PC-3 (cell line): ENCODE measurements around the gene SELENOK. TPM values are rescaled to one million over a fixed set of nuclear protein-coding genes. Genes with fewer than 3 reads are reported as not detected.

Experiments used
- ATAC-seq: fragments of 200-7000 bp; cut with Tn5 transposase; 2 replicates; pipeline ENCODE4 v1.9.1; 2020; ENCODE audit warnings: mild to moderate bottlenecking, moderate library complexity
- BruUV-seq: library from RNA; stranded (reverse); fragments of 400-500 nt; replicated peaks from 2 replicates; lab custom pipeline; 2021; lab: Mats Ljungman, UMichigan
- CTCF ChIA-PET: fragments of 300-600 bp; sonication (Branson Sonifier 250); formaldehyde crosslinking; loops from one replicate; lab custom pipeline; 2022; ENCODE audit warnings: antibody characterized with exemption; lab: Charles Lee
- POLR2A ChIA-PET: fragments of 300-600 bp; sonication (Branson Sonifier 250); formaldehyde crosslinking; loops from one replicate; lab custom pipeline; 2022; ENCODE audit warnings: antibody characterized with exemption; ENCODE audit not compliant: unreplicated experiment; lab: Charles Lee
- DNase-seq: peaks from one replicate; pipeline ENCODE4 v3.0.0-alpha.2; 2015
- H2AFZ ChIP-seq: fragments of 300-600 bp; sonication (generic); 2 replicates; pipeline ENCODE4 v1.6.0; 2016; ENCODE audit warnings: antibody characterized with exemption, low read length
- H3F3A ChIP-seq: fragments of 300-600 bp; sonication (generic); one replicate; pipeline ENCODE4 v1.6.0; 2017; ENCODE audit warnings: antibody characterized with exemption, low read length, control low read depth, mild to moderate bottlenecking; ENCODE audit not compliant: unreplicated experiment
- H3K27ac ChIP-seq: fragments of 300-600 bp; sonication (generic); 2 replicates; pipeline ENCODE4 v1.5.1; 2016; ENCODE audit warnings: mild to moderate bottlenecking, low read length
- H3K27me3 ChIP-seq: fragments of 300-600 bp; sonication (generic); 2 replicates; pipeline ENCODE4 v1.6.1; 2016; ENCODE audit warnings: low read length, mixed read lengths
- H3K36me3 ChIP-seq: fragments of 300-600 bp; sonication (generic); 2 replicates; pipeline ENCODE4 v1.6.1; 2016; ENCODE audit warnings: low read depth, mixed run types, low read length, mixed read lengths
- H3K4me1 ChIP-seq: fragments of 300-600 bp; sonication (generic); 2 replicates; pipeline ENCODE4 v1.5.1; 2016; ENCODE audit warnings: low read length; ENCODE audit not compliant: insufficient read depth
- H3K4me2 ChIP-seq: fragments of 300-600 bp; sonication (generic); 2 replicates; pipeline ENCODE4 v1.6.0; 2016; ENCODE audit warnings: low read length
- H3K4me3 ChIP-seq: fragments of 300-600 bp; sonication (generic); 2 replicates; pipeline ENCODE4 v1.5.1; 2016; ENCODE audit warnings: mild to moderate bottlenecking, low read length, mixed read lengths
- H3K79me2 ChIP-seq: fragments of 300-600 bp; sonication (generic); 2 replicates; pipeline ENCODE4 v1.6.1; 2017; ENCODE audit warnings: low read length, mixed read lengths
- H3K9ac ChIP-seq: fragments of 300-600 bp; sonication (generic); 2 replicates; pipeline ENCODE4 v1.6.0; 2016; ENCODE audit warnings: mild to moderate bottlenecking, low read length
- H3K9me2 ChIP-seq: fragments of 300-600 bp; sonication (generic); replicated peaks from 2 replicates; pipeline ENCODE4 v1.6.1; 2016; ENCODE audit warnings: mixed run types, low read length, mixed read lengths
- H3K9me3 ChIP-seq: fragments of 300-600 bp; sonication (generic); 2 replicates; pipeline ENCODE4 v1.6.1; 2016; ENCODE audit warnings: low read length, mixed read lengths
- H4K20me1 ChIP-seq: fragments of 300-600 bp; sonication (generic); 2 replicates; pipeline ENCODE4 v1.6.1; 2016; ENCODE audit warnings: low read length, mixed read lengths
- CTCF ChIP-seq: fragments of 300-600 bp; sonication (generic); conservative IDR thresholded peaks from 2 replicates; pipeline ENCODE4 v1.5.1; 2017; ENCODE audit warnings: antibody characterized with exemption, low read depth, mild to moderate bottlenecking, low read length
- EZH2 ChIP-seq: fragments of 300-600 bp; sonication (generic); IDR thresholded peaks from one replicate; pipeline ENCODE4 v1.6.1; 2017; ENCODE audit warnings: antibody characterized with exemption, mild to moderate bottlenecking, low read length; ENCODE audit not compliant: unreplicated experiment
- EZH2phosphoT487 ChIP-seq: fragments of 300-600 bp; sonication (generic); IDR thresholded peaks from 2 replicates; pipeline ENCODE4 v1.6.1; 2018; ENCODE audit warnings: mild to moderate bottlenecking, antibody characterized with exemption, low read length, borderline replicate concordance
- intact Hi-C: fragments of 100-400 bp; cut with micrococcal nuclease; formaldehyde crosslinking; loops from 2 replicates; pipeline ENCODE4 v1.9.0; 2023
- total RNA-seq: library from RNA; depleted of rRNA; stranded (reverse); fragments of >200 nt; gene quantifications from 2 replicates; pipeline ENCODE4 v1.2.3, GENCODE V29; 2014

The SELENOK gene
- total RNA-seq, 1 experiment from 2014 or later, result 72.9 TPM

DNA sequence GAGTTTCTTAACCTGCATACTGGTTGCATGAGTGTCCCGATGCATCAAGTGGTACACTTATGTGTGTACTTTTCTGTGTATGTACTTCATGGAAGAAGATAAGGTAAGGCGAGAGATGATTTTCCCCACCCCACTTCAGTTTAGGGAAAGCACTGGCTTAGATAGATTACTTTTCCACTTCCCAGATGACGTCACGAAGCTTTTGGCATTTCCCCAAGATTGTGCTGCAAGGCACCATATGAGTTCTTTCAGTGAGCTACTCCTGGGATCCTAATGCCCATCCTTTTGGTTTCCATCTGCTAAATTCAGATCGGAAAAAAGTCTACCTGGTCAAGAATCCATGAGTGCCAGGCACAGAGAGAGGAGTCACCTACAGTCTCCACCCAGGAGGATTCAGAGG, 40.8 kb downstream of the SELENOK start:
- Histone ChIP-seq H3K27me3 (peaks cover 12% of the 10 kb centered on the region), H2AFZ (no peak overlapping the region), H3K9me2 (no peaks in the 10 kb centered on the region), H3F3A (no peaks in the 10 kb centered on the region), H3K4me3 (no peak overlapping the region), H3K4me2 (no peak overlapping the region), H3K36me3 (no peaks in the 10 kb centered on the region), H3K27ac (no peak overlapping the region), H4K20me1 (no peaks in the 10 kb centered on the region), H3K9me3 (no peaks in the 10 kb centered on the region), H3K4me1 (no peaks in the 10 kb centered on the region), H3K79me2 (no peaks in the 10 kb centered on the region), H3K9ac (no peak overlapping the region)
- no peak for ATAC-seq
- ChIA-PET CTCF (no interaction called here), POLR2A (no interaction called here)
- intact Hi-C loops, result no loop called here
- DNase-seq, result no peak
- no peak for TF ChIP-seq EZH2phosphoT487
- no peak for TF ChIP-seq EZH2
- TF ChIP-seq CTCF, result no peak
- BruUV-seq, result no TSS peak

GRCh38 chr3:53849916-53850315, 41.7 kb downstream of the SELENOK start:
- Histone ChIP-seq H3K79me2 (no peaks in the 10 kb centered on the region), H2AFZ (no peak overlapping the region), H3K4me2 (no peak overlapping the region), H3K9me2 (no peaks in the 10 kb centered on the region), H3K27ac (no peak overlapping the region), H3K4me3 (no peak overlapping the region), H3F3A (no peaks in the 10 kb centered on the region), H3K4me1 (peaks cover 6% of the 10 kb centered on the region; the same call in 1 of the 2 replicates), H3K36me3 (no peaks in the 10 kb centered on the region), H3K27me3 (peaks cover 19% of the 10 kb centered on the region), H4K20me1 (no peaks in the 10 kb centered on the region), H3K9me3 (no peaks in the 10 kb centered on the region), H3K9ac (no peak overlapping the region)
- ATAC-seq (no peak), DNase-seq (no peak)
- POLR2A ChIA-PET, result no interaction called here
- intact Hi-C loops, result no loop called here
- BruUV-seq, result no TSS peak
- CTCF ChIA-PET, result no interaction called here
- TF ChIP-seq CTCF, result no peak
- no peak for TF ChIP-seq EZH2
- TF ChIP-seq EZH2phosphoT487, result no peak

GRCh38 chr3:53846851-53847155, 44.9 kb downstream of the SELENOK start:
- POLR2A ChIA-PET, result no interaction called here
- H3K27me3 ChIP-seq, result peaks cover 19% of the 10 kb centered on the region
- H3K9me3 ChIP-seq, result no peaks in the 10 kb centered on the region
- peaks cover 12% of the 10 kb centered on the region; the same call in 1 of the 2 replicates for H3K4me1 ChIP-seq
- no peak overlapping the region for H3K9ac ChIP-seq
- no peak for DNase-seq
- H4K20me1 ChIP-seq, result no peaks in the 10 kb centered on the region
- no peak for TF ChIP-seq CTCF
- no peak for TF ChIP-seq EZH2phosphoT487
- no peak for TF ChIP-seq EZH2
- no peak for ATAC-seq
- H3K36me3 ChIP-seq, result no peaks in the 10 kb centered on the region
- H3K4me2 ChIP-seq, result peak overlapping the region; percentile 78
- no TSS peak for BruUV-seq
- intact Hi-C loops, result no loop called here
- no peaks in the 10 kb centered on the region for H3F3A ChIP-seq
- H3K9me2 ChIP-seq, result no peaks in the 10 kb centered on the region
- H3K4me3 ChIP-seq, result peak overlapping the region; percentile 68; the same call in 1 of the 2 replicates
- peak overlapping the region; percentile 82; the same call in 1 of the 2 replicates for H2AFZ ChIP-seq
- H3K27ac ChIP-seq, result no peak overlapping the region
- H3K79me2 ChIP-seq, result no peaks in the 10 kb centered on the region
- CTCF ChIA-PET, result no interaction called here
